LNCAP (cell line): Measurements from ENCODE around the gene CDK16.

ENCODE experiments used
- TF ChIP-seq, protein P1 (sequence below): fragments of 450-650 bp; IDR thresholded peaks from 2 replicates; pipeline ENCODE4 v1.5.1; 2017; ENCODE audit warnings: mild to moderate bottlenecking

Gene CDK16

DNA sequence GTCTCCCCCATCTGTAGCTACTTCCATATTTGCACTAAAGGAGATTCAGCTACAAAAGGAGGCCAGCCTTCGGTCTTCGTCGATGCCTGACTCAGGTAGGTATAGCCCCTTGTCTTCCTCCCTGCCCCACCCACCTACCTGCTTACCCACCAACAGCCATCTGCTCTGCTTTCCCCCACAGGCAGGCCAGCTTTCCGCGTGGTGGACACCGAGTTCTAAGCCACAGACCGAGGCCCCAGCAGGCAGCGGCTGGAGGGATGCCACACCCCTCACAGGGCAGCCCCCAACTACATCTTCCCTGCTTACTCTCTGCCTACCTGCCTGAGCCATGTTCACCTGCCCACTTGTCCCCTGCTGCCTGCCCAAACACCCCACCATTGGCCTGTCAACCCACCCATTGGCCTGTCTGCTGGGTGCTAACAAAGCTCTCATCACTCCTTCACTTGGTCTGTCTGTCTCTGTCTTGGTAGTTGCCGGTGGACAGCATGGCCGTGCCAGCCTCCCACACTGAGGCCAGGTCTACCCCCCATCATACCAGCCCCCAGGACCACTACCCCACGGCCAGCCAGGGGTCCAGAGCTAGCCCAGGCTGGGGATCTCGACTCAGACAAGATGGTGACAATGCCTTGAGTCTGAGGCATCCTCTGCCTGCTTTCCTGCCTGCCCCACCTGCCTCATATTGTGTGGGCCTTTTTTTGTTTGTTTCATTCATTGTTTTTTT is 10.2 kb downstream of the CDK16 start:
- TF ChIP-seq, protein P1, sequence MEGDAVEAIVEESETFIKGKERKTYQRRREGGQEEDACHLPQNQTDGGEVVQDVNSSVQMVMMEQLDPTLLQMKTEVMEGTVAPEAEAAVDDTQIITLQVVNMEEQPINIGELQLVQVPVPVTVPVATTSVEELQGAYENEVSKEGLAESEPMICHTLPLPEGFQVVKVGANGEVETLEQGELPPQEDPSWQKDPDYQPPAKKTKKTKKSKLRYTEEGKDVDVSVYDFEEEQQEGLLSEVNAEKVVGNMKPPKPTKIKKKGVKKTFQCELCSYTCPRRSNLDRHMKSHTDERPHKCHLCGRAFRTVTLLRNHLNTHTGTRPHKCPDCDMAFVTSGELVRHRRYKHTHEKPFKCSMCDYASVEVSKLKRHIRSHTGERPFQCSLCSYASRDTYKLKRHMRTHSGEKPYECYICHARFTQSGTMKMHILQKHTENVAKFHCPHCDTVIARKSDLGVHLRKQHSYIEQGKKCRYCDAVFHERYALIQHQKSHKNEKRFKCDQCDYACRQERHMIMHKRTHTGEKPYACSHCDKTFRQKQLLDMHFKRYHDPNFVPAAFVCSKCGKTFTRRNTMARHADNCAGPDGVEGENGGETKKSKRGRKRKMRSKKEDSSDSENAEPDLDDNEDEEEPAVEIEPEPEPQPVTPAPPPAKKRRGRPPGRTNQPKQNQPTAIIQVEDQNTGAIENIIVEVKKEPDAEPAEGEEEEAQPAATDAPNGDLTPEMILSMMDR, result no peak

DNA sequence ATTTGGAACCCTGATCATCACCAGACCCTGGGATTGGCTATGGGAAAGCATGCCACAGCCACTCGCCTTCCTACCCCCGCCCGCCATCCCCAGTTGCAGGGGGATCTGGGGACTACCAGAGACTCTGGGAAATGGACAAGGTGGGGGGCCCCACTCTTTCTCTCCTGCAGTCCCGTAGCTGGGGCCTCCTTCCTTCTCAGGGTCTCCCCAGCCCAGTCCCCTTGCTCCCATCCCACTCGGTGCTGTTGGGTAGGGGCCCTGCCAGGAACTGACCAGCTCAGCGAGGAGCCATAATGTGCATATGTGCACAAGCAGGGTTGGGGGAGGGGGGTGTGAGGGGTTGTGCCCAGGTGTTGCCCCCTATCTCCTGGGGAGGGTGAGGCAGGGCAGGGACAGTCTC is 10.9 kb downstream of the CDK16 start:
- TF ChIP-seq, protein P1, result no peak

GRCh38 chrX:47230136-47230868 is 11.8 kb downstream of the CDK16 start:
- TF ChIP-seq, protein P1, result no peak

- TF ChIP-seq, protein P1, result no peak
Observed at GRCh38 chrX:47231167-47231566, 12.7 kb downstream of the CDK16 start.

DNA sequence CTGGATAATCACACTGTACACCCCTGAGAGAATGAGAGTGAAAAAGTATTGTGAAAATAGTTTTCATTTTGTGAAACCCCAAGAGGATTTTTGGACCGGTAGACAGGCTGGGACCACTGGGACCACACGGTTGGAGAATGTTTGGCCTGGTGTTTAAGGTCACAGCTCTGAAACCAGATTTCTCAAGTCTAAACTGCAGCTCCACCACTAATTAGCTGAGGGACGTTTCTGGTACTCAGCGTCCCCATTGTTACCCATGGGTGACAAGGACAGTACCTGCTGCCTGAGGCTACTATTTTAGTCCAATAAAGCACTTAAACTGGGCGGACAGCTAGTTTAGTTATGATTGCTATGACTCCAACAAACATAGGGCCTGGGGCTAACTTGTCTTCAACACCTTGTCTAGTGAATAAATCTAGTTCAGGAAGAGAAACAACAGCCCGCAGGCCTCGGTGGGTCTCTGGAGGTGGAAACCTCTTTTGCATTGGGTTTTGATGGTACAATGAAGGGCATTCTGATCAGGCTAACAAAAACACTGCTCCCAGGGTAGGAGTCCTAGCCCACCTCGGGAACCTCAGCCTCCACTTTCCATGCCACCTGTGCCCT is 13.8 kb downstream of the CDK16 start:
- TF ChIP-seq, protein P1, result no peak

DNA sequence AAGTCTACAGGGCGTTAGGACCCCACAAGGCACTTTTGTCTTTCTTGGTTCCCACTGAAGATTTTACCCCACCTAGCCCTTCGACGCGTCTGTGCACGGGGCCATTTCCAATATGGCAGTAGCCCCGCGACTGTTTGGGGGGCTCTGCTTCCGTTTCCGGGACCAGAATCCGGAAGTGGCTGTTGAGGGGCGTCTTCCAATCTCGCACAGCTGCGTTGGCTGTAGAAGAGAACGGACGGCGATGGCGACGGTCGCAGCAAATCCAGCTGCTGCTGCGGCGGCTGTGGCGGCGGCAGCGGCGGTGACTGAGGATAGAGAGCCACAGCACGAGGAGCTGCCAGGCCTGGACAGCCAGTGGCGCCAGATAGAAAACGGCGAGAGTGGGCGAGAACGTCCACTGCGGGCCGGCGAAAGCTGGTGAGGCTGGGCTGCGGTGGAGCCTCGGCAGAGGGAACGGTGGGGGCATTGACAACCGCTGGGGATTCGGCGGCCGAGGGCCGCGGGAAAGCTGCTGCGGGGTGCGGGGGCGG is 14.4 kb downstream of the CDK16 start, which contains the start of gene USP11:
Gene USP11 (plus strand): TSS at position 207 of the 530 bp plus-strand sequence. CDS start 35 bp downstream, at position 242.
- TF ChIP-seq, protein P1, result no peak

DNA sequence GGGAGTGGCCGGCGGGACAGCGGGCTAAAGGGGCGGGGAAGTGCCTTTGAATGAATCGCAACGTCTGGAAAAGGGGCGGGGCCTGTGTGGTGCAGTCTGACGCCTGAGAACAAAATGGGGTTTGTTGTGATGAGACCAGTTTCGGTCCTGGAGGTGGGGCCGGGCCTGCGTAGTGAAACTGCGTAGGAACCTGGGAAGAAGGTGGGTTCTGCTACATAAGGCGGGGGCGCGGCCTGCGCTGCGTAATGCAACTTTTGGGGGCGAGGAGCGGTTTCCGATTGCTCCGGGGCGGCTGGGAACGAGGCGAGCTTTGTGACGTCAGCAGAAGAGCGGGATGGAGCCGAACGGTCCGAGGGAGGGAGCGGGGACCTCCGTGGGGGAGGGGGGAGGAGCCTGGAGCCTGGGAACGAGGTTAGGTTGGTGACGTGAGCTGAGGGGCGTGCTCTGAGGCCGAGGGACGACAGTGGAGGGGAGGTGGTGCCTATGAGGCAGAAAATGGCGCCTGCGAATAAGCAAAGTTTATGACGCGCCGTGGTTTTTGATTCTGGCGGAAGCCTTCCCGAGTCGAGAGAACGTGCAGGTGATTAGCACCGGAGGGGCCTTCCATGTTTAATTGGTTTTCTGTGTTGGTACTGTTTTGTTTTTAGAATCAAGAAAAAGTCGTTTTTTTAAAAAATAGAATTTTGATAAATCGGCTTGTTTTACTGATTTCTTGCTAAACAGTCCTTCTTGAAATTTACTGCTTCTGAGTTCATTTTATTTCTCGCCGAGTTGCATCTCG is 15.0 kb downstream of the CDK16 start:
- TF ChIP-seq, protein P1, result no peak
